DND-41 (cell line): ENCODE measurements around the gene CEACAM4.
A peak's percentile ranks its signal among the peaks of the same experiment; 100 is the strongest.

Source experiments
- CTCF ChIP-seq: IDR thresholded peaks from 2 replicates; pipeline ENCODE4 v1.5.1; 2012; ENCODE audit warnings: borderline replicate concordance, low read length, moderate library complexity, mild to moderate bottlenecking; ENCODE audit not compliant: poor library complexity, severe bottlenecking; ENCODE audit errors: extremely low read depth
- EZH2 ChIP-seq: IDR thresholded peaks from 3 replicates; pipeline ENCODE4 v1.6.1; 2012; ENCODE audit warnings: borderline replicate concordance, low read depth, mild to moderate bottlenecking, moderate library complexity, low read length, inconsistent platforms; ENCODE audit not compliant: severe bottlenecking

- TF ChIP-seq CTCF (peak; percentile 80), EZH2 (no peak)
Measured at GRCh38 chr19:41595258-41595889, 31.5 kb downstream of the CEACAM4 start.
